Measurements from ENCODE around the gene CIAO2B.

DNA sequence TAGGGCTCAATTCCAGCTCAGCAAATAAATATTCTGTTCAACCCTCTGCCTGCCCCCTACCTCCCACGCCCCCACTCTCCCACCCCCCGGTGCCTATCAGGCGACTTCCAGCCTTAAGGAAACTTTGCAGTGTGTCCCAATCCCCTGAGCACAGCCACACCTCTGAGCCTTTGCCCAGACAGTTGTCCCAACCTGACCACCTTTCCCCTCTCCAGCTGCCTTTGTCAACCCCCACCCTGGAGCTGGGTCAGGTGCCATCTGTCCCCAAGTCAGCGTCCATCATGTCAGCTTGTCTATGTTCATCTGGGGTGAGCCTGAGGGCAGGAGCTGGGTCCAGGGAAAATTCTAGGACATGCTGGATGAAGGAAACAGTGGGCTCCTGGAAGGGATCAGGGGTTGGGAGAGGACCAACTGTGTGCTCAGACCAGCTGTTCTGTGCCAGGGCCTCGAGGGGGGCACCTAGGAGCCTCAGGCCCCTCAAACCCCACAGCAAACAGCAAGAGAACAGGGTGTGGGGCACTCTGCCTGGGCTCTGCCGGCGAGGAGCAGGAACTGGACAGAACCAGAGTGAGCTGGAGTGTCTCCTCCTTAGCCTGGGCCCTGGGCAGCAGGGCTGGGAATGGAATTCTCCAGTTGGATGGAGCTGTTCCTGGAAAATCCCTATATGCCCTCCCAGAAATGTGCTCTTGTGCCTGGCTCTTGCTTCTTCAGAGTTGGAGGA is 33.3 kb downstream of the CIAO2B start:
- TF ChIP-seq, protein P1, sequence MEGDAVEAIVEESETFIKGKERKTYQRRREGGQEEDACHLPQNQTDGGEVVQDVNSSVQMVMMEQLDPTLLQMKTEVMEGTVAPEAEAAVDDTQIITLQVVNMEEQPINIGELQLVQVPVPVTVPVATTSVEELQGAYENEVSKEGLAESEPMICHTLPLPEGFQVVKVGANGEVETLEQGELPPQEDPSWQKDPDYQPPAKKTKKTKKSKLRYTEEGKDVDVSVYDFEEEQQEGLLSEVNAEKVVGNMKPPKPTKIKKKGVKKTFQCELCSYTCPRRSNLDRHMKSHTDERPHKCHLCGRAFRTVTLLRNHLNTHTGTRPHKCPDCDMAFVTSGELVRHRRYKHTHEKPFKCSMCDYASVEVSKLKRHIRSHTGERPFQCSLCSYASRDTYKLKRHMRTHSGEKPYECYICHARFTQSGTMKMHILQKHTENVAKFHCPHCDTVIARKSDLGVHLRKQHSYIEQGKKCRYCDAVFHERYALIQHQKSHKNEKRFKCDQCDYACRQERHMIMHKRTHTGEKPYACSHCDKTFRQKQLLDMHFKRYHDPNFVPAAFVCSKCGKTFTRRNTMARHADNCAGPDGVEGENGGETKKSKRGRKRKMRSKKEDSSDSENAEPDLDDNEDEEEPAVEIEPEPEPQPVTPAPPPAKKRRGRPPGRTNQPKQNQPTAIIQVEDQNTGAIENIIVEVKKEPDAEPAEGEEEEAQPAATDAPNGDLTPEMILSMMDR (IDR thresholded peaks at IDR 0.05) = no peak
- TF ChIP-seq EP300 (IDR thresholded peaks at IDR 0.05; ENCODE audit: low read depth) = no peak
